ENCODE measurements around the gene PBRM1.

DNA sequence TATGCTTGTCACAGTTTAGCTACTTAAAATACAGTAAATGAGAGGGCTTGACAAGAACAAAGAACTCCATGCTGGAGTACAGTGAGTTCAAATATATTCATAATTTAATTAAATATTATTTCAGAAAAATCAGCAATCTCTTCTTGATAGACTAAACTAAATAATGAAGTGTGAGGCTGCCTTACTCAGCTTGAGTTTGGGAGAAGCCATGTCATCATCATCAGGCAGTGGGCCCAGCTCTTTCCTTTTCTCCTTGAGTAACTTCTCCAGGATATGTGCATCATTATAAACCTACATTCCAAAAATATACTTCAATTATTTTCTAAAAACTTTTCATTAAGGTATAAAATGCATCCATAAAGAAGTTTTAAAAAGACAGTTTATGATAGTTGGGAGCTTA, 70.5 kb downstream of the PBRM1 start:
- no peak for TF ChIP-seq POLR2A (IDR thresholded peaks at IDR 0.05)
- TF ChIP-seq CTCF (IDR thresholded peaks at IDR 0.05) = no peak
